Measurements from ENCODE around the gene IQCC. TPM values are rescaled to one million over a fixed set of nuclear protein-coding genes. Genes with fewer than 3 reads are reported as not detected.

The IQCC gene
- polyA plus RNA-seq, 1 donor from 2014 or later, result 1.7 TPM

GRCh38 chr1:32249831-32250525, 44.5 kb downstream of the IQCC start:
- no peaks in the 10 kb centered on the region for H3K9me3 Mint-ChIP-seq
- peak overlapping the region; percentile 96 to 99 (median 99) for H3K27ac Mint-ChIP-seq
- H3K36me3 Mint-ChIP-seq, result no peaks in the 10 kb centered on the region
- H3K4me3 Mint-ChIP-seq, result peak overlapping the region; percentile 68 to 90 (median 76)
- peaks cover 53 to 69% (median 64%) of the 10 kb centered on the region in 3 donors for H3K4me1 Mint-ChIP-seq
- H3K27me3 Mint-ChIP-seq, result peaks cover 2% of the 10 kb centered on the region

- H3K36me3 Mint-ChIP-seq, result no peaks in the 10 kb centered on the region
- H3K27ac Mint-ChIP-seq, result peak within 1 kb of the TSS; percentile 96 to 99 (median 99)
- H3K4me1 Mint-ChIP-seq, result peaks cover 62 to 76% (median 70%) of the 10 kb centered on the region in 3 donors
- H3K9me3 Mint-ChIP-seq, result no peaks in the 10 kb centered on the region
- peak within 1 kb of the TSS; percentile 74 to 95 (median 79) for H3K4me3 Mint-ChIP-seq
- peaks cover 2% of the 10 kb centered on the region for H3K27me3 Mint-ChIP-seq
Measured at GRCh38 chr1:32250893-32251716, 45.6 kb downstream of the IQCC start, which contains the start of gene LCK. LCK (plus strand) TSS chr1:32251265; CDS start chr1:32274330, 23,065 bp downstream.

GRCh38 chr1:32255072-32256071, 49.9 kb downstream of the IQCC start:
- peak overlapping the region; percentile 41 to 78 (median 62) for H3K4me3 Mint-ChIP-seq
- H3K27me3 Mint-ChIP-seq, result peaks cover 2% of the 10 kb centered on the region
- H3K36me3 Mint-ChIP-seq, result no peaks in the 10 kb centered on the region
- peaks cover 47 to 56% (median 52%) of the 10 kb centered on the region in 3 donors for H3K4me1 Mint-ChIP-seq
- H3K27ac Mint-ChIP-seq, result peak overlapping the region; percentile 90 to 96 (median 91)
- H3K9me3 Mint-ChIP-seq, result no peaks in the 10 kb centered on the region

GRCh38 chr1:32256473-32257226, 51.2 kb downstream of the IQCC start:
- H3K27ac Mint-ChIP-seq, result peak overlapping the region; percentile 24 to 86 (median 37)
- peak overlapping the region; percentile 39 to 90 (median 62) for H3K4me3 Mint-ChIP-seq
- H3K4me1 Mint-ChIP-seq, result peaks cover 40 to 47% (median 42%) of the 10 kb centered on the region in 3 donors
- H3K9me3 Mint-ChIP-seq, result no peaks in the 10 kb centered on the region
- no peaks in the 10 kb centered on the region for H3K36me3 Mint-ChIP-seq
- peaks cover under 1% of the 10 kb centered on the region for H3K27me3 Mint-ChIP-seq

GRCh38 chr1:32257227-32257508, 51.7 kb downstream of the IQCC start:
- peak overlapping the region in 1 of 3 donors; percentile 30 for H3K27ac Mint-ChIP-seq
- H3K4me1 Mint-ChIP-seq, result peaks cover 35 to 42% (median 37%) of the 10 kb centered on the region in 3 donors
- H3K4me3 Mint-ChIP-seq, result no peak overlapping the region
- H3K36me3 Mint-ChIP-seq, result no peaks in the 10 kb centered on the region
- H3K9me3 Mint-ChIP-seq, result no peaks in the 10 kb centered on the region
- H3K27me3 Mint-ChIP-seq, result no peaks in the 10 kb centered on the region

Other genes starting within 250 kb of the IQCC start
- gene KHDRBS1, start 191.8 kb upstream of the IQCC start, polyA plus RNA-seq, result 123 TPM
- 5.9 TPM for gene TMEM39B, start 132.7 kb upstream of the IQCC start, polyA plus RNA-seq
- gene KPNA6, start 97.6 kb upstream of the IQCC start, polyA plus RNA-seq, result 15.9 TPM
- 29.1 TPM for gene TXLNA, start 26.0 kb upstream of the IQCC start, polyA plus RNA-seq
- gene CCDC28B, start 5.1 kb upstream of the IQCC start, polyA plus RNA-seq, result 14.0 TPM
- gene DCDC2B, start 3.4 kb downstream of the IQCC start, polyA plus RNA-seq, result not detected
- 7.2 TPM for gene TMEM234, start 16.7 kb downstream of the IQCC start, polyA plus RNA-seq
- gene EIF3I, start 16.7 kb downstream of the IQCC start, polyA plus RNA-seq, result 154 TPM
- not detected for gene FAM167B, start 41.6 kb downstream of the IQCC start, polyA plus RNA-seq
- gene LCK, start 45.6 kb downstream of the IQCC start, polyA plus RNA-seq, result 80.5 TPM
- 183 TPM for gene HDAC1, start 86.4 kb downstream of the IQCC start, polyA plus RNA-seq
- 219 TPM for gene MARCKSL1, start 130.6 kb downstream of the IQCC start, polyA plus RNA-seq
- 1.7 TPM for gene FAM229A, start 156.8 kb downstream of the IQCC start, polyA plus RNA-seq
- not detected for gene TSSK3, start 156.9 kb downstream of the IQCC start, polyA plus RNA-seq
- gene BSDC1, start 188.8 kb downstream of the IQCC start, polyA plus RNA-seq, result 41.0 TPM